ENCODE data around the gene RPL13. TPM values are rescaled to one million over a fixed set of nuclear protein-coding genes. Genes with fewer than 3 reads are reported as not detected.
A peak's percentile ranks its signal among the peaks of the same experiment; 100 is the strongest.

The RPL13 gene
- total and polyA plus RNA-seq, 9 of the 15 experiments (the other 6 are each of a cell fraction or from before 2014, with no cell fraction given), result 227 to 6,042 (median 1,633) TPM

DNA sequence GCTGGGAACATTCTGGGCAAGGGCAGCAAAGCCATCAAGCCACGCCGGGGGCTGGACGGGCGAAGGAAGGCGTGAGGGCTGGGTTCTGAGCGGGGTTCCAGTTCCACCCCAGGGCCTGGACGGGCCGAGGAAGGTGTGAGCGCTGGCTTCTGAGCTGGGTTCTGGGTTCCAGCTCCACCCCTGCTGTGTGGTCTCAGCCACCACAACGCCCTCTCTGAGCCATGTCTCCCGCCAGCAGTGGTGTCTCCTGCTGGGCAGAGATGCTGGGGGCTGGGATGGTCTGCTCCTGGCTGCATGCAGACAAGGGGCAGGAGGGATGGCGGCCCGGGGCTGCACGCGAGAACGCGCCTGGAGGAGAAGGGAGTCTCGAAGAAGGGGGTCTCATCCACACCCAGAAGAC lies 11.2 kb downstream of the RPL13 start (continued):
- TF ChIP-seq, protein P1, sequence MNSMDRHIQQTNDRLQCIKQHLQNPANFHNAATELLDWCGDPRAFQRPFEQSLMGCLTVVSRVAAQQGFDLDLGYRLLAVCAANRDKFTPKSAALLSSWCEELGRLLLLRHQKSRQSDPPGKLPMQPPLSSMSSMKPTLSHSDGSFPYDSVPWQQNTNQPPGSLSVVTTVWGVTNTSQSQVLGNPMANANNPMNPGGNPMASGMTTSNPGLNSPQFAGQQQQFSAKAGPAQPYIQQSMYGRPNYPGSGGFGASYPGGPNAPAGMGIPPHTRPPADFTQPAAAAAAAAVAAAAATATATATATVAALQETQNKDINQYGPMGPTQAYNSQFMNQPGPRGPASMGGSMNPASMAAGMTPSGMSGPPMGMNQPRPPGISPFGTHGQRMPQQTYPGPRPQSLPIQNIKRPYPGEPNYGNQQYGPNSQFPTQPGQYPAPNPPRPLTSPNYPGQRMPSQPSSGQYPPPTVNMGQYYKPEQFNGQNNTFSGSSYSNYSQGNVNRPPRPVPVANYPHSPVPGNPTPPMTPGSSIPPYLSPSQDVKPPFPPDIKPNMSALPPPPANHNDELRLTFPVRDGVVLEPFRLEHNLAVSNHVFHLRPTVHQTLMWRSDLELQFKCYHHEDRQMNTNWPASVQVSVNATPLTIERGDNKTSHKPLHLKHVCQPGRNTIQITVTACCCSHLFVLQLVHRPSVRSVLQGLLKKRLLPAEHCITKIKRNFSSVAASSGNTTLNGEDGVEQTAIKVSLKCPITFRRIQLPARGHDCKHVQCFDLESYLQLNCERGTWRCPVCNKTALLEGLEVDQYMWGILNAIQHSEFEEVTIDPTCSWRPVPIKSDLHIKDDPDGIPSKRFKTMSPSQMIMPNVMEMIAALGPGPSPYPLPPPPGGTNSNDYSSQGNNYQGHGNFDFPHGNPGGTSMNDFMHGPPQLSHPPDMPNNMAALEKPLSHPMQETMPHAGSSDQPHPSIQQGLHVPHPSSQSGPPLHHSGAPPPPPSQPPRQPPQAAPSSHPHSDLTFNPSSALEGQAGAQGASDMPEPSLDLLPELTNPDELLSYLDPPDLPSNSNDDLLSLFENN (IDR thresholded peaks at IDR 0.05; ENCODE audit: low read depth in 2 of 2, low read length in 2 of 2), result no peak
- TF ChIP-seq MXI1 (IDR thresholded peaks at IDR 0.05; ENCODE audit: low read depth, low read length), result no peak
- peak; percentile 78 for TF ChIP-seq BCOR (IDR thresholded peaks at IDR 0.05)

DNA sequence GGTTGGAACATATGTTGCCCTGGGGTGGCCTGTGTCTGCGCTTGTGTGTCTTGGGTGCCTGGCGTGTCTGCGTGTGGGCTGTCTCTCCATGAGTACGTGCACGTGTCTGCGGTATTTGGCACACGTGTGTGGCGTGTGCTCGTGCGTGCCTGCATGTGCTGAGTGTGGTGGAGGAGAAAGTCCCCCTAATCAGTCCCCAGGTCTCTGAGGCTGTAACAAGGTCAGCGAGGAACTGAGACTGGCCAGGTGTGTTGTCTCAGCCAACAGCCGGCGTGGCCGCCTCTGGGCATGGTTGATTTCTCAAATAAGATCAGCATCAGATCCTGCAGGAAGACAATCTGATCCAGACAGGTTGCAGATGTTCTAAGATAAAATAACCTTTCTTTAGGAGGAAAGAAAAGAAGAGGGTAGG lies 11.6 kb downstream of the RPL13 start:
- no peak overlapping the region for H3K27ac ChIP-seq (ENCODE audit: extremely low read depth, low read depth, low read length)
- no peak for FAIRE-seq

More for the DNA sequence above, 11.6 kb downstream of the RPL13 start:
- Histone ChIP-seq H3K4me2 (ENCODE audit: insufficient read depth, low read length) (no peak overlapping the region), H3K4me1 (replicated peaks in 1 of 2; ENCODE audit: control insufficient read depth in 2 of 2, insufficient read depth in 2 of 2, low read length in 2 of 2) (peaks cover 5 to 74% of the 10 kb centered on the region in 2 experiments), H3K9me1 (ENCODE audit: control insufficient read depth, insufficient read depth, low read length) (peaks cover 4% of the 10 kb centered on the region), H4K20me1 (replicated peaks; ENCODE audit: control insufficient read depth, insufficient read depth, low read length) (0 out of 2 replicates have a peak, but pooled peaks cover 5% of the 10 kb centered on the region), H3K9ac (ENCODE audit: insufficient read depth in 1 of 2, low read depth in 2 of 2, low read length in 2 of 2) (peak overlapping the region in 1 of 2 experiments; percentile 38; a peak in 2 of 4 replicates), H3K79me2 (ENCODE audit: control insufficient read depth, insufficient read depth, low read length) (peaks cover 19% of the 10 kb centered on the region), H2AFZ (ENCODE audit: low read depth, low read length) (no peak overlapping the region), H3K36me3 (ENCODE audit: control insufficient read depth, insufficient read depth, low read length) (peaks cover 1% of the 10 kb centered on the region; the same call in 1 of the 3 replicates), H3K4me3 (no peak overlapping the region), H3K27me3 (ENCODE audit: control insufficient read depth in 2 of 2, insufficient read depth in 2 of 2, low read length in 2 of 2) (no peaks in the 10 kb centered on the region), H3K9me3 (replicated peaks; ENCODE audit: control insufficient read depth, insufficient read depth, low read depth, low read length) (no peaks in the 10 kb centered on the region)
- no peak for DNase-seq (ENCODE audit: extremely low read depth in 1 of 4, low spot score in 3 of 4)
- POLR2A ChIA-PET, result interaction anchor here (0.6 to 1.3 kb wide), 4 partner anchors 8 to 305 kb away, joined by 3 to 6 read pairs (median 4); no protein-coding TSS in a partner anchor
- intact Hi-C loops (cut with micrococcal nuclease), result loop anchor here (10.0 kb wide), 1 partner anchor 73 kb away; no protein-coding TSS in a partner anchor
- in situ Hi-C loops (cut with MboI), result no loop called here
- CTCF ChIA-PET (ENCODE audit: low intra/inter-chr PET ratio), result no interaction called here
- 69% methylated on average over 13 of the region's 14 CpGs for WGBS (ENCODE audit: insufficient coverage, low coverage, missing lambda C conversion rate)
- BruUV-seq (replicated peaks), result no TSS peak
- TF ChIP-seq CBFA2T2 (conservative IDR thresholded peaks at IDR 0.05) (0 out of 2 replicates have a peak, but pooled peaks have one; percentile 16), SMARCA4 (IDR thresholded peaks at IDR 0.05) (no peak), CBFA2T3 (IDR thresholded peaks at IDR 0.05) (0 out of 2 replicates have a peak, but pooled peaks have one; percentile 32)
- ATAC-seq, result no peak
